HepG2 (cell line): ENCODE data around the gene CAMKMT. TPM values are rescaled to one million over a fixed set of nuclear protein-coding genes. Genes with fewer than 3 reads are reported as not detected.

ENCODE experiments used
- ATAC-seq: fragments of 200-7000 bp; cut with Tn5 transposase; 3 replicates; pipeline ENCODE4 v1.9.1; 2020; ENCODE audit warnings: mild to moderate bottlenecking, moderate library complexity
- BruUV-seq: library from RNA; stranded (reverse); fragments of 400-500 nt; replicated peaks from 2 replicates; lab custom pipeline; 2021; lab: Mats Ljungman, UMichigan
- CTCF ChIA-PET: fragments of 300-600 bp; formaldehyde crosslinking; extraction: SDS; loops from one replicate; lab custom pipeline; 2021; ENCODE audit warnings: low total read pairs, inconsistent platforms, low intra/inter-chr PET ratio; lab: Yijun Ruan, JAX
- POLR2A ChIA-PET: fragments of 350-600 bp; sonication (Branson Sonifier 250); formaldehyde crosslinking; loops from one replicate; lab custom pipeline; 2020; ENCODE audit warnings: antibody characterized with exemption, inconsistent platforms; lab: Yijun Ruan, JAX
- DNase-seq: peaks from one replicate; pipeline ENCODE4 v3.0.0-alpha.2; 2015; ENCODE audit warnings: low spot score
- FAIRE-seq: peaks from 3 replicates; lab custom pipeline; 2011; peaks lifted over from hg19 to GRCh38; lab: Jason Lieb, UNC
- H2AFZ ChIP-seq: one replicate; pipeline ENCODE4 v1.6.1; 2011; ENCODE audit warnings: low read length, inconsistent platforms
- H3K27ac ChIP-seq: fragments of 300-600 bp; 3 replicates; pipeline ENCODE4 v1.8.0; 2011; ENCODE audit warnings: mixed run types, mild to moderate bottlenecking, mixed read lengths, low read length, inconsistent platforms; ENCODE audit not compliant: insufficient read depth; ENCODE audit errors: extremely low read length
- H3K27me3 ChIP-seq, 2 experiments: fragments of 200-600 bp in 1 of 2; 2 replicates in 1 of 2; 3 replicates in 1 of 2; pipeline versions ENCODE4 v1.6.0 to v1.8.0; 2011; ENCODE audit warnings: low read length in 2 of 2, mild to moderate bottlenecking in 2 of 2, moderate library complexity in 2 of 2, inconsistent platforms in 1 of 2; ENCODE audit not compliant: insufficient read depth in 2 of 2, control insufficient read depth in 1 of 2
- H3K36me3 ChIP-seq, 2 experiments: fragments of 200-600 bp in 1 of 2; replicated peaks in 1 of 2; 2 replicates in 1 of 2; 3 replicates in 1 of 2; pipeline versions ENCODE4 v1.5.1 to v1.8.0; 2011; ENCODE audit warnings: low read length in 2 of 2, inconsistent platforms in 1 of 2; ENCODE audit not compliant: insufficient read depth in 2 of 2, control insufficient read depth in 1 of 2
- H3K4me1 ChIP-seq: 2 replicates; pipeline ENCODE4 v1.5.1; 2012; ENCODE audit warnings: low read length, inconsistent platforms; ENCODE audit not compliant: insufficient read depth
- H3K4me2 ChIP-seq: 2 replicates; pipeline ENCODE4 v1.6.0; 2011; ENCODE audit warnings: low read depth, low read length, inconsistent platforms
- H3K4me3 ChIP-seq, 3 experiments: fragments of 200-600 bp in 1 of 3; sonication (generic), shearing (Covaris generic) in 1 of 3; replicated peaks in 1 of 3; 2 replicates each; pipeline ENCODE4 v1.5.1; 2011 to 2016; ENCODE audit warnings: low read length in 3 of 3, inconsistent platforms in 2 of 3, low read depth in 2 of 3, mild to moderate bottlenecking in 2 of 3, control low read depth in 1 of 3, mixed read lengths in 1 of 3; ENCODE audit not compliant: insufficient read depth in 1 of 3
- H3K79me2 ChIP-seq: one replicate; pipeline ENCODE4 v1.6.1; 2011; ENCODE audit warnings: low read length, inconsistent platforms; ENCODE audit not compliant: insufficient read depth
- H3K9ac ChIP-seq: 2 replicates; pipeline ENCODE4 v1.6.0; 2011; ENCODE audit warnings: mild to moderate bottlenecking, low read depth, low read length, inconsistent platforms; ENCODE audit not compliant: insufficient read depth
- H3K9me3 ChIP-seq: 2 replicates; pipeline ENCODE4 v1.5.1; 2012; ENCODE audit warnings: mild to moderate bottlenecking, low read length
- H4K20me1 ChIP-seq: 2 replicates; pipeline ENCODE4 v1.6.0; 2011; ENCODE audit warnings: inconsistent platforms, mild to moderate bottlenecking, low read length, moderate library complexity; ENCODE audit not compliant: insufficient read depth
- E2F1 ChIP-seq: sonication (generic); formaldehyde crosslinking; IDR thresholded peaks from 2 replicates; pipeline ENCODE4 v1.5.0; 2020; ENCODE audit warnings: missing genetic modification reagents
- MIXL1 ChIP-seq: IDR thresholded peaks from 2 replicates; pipeline ENCODE4 v1.6.1; 2016
- MTA3 ChIP-seq: sonication (generic); formaldehyde crosslinking; IDR thresholded peaks from 2 replicates; pipeline ENCODE4 v1.4.0; 2020; ENCODE audit warnings: missing genetic modification reagents
- NCOA5 ChIP-seq: sonication (generic); formaldehyde crosslinking; IDR thresholded peaks from 2 replicates; pipeline ENCODE4 v1.4.0; 2020; ENCODE audit warnings: missing genetic modification reagents
- NR3C1 ChIP-seq: sonication (generic); formaldehyde crosslinking; IDR thresholded peaks from 2 replicates; pipeline ENCODE4 v1.4.0; 2020; ENCODE audit warnings: missing genetic modification reagents
- POGK ChIP-seq: sonication (generic); formaldehyde crosslinking; conservative IDR thresholded peaks from 2 replicates; pipeline ENCODE4 v1.8.0; 2022; ENCODE audit warnings: mild to moderate bottlenecking, moderate library complexity, missing genetic modification reagents
- RORA ChIP-seq: sonication (generic); formaldehyde crosslinking; IDR thresholded peaks from 2 replicates; pipeline ENCODE4 v1.5.0; 2020; ENCODE audit warnings: mild to moderate bottlenecking, missing genetic modification reagents, moderate library complexity
- ZBTB37 ChIP-seq: sonication (generic); formaldehyde crosslinking; IDR thresholded peaks from 2 replicates; pipeline ENCODE4 v1.4.0; 2020; ENCODE audit warnings: mild to moderate bottlenecking, missing genetic modification reagents
- ZBTB38 ChIP-seq: sonication (generic); formaldehyde crosslinking; IDR thresholded peaks from 2 replicates; pipeline ENCODE4 v1.5.1; 2020; ENCODE audit warnings: mild to moderate bottlenecking, missing genetic modification reagents
- ZNF335 ChIP-seq: sonication (generic); formaldehyde crosslinking; IDR thresholded peaks from 2 replicates; pipeline ENCODE4 v1.4.0; 2020; ENCODE audit warnings: missing genetic modification reagents
- ZNF407 ChIP-seq: sonication (generic); formaldehyde crosslinking; IDR thresholded peaks from one replicate; pipeline ENCODE4 v1.5.1; 2020; ENCODE audit warnings: mild to moderate bottlenecking, missing genetic modification reagents; ENCODE audit errors: not compliant biosample characterization
- ZNF484 ChIP-seq: sonication (generic); formaldehyde crosslinking; IDR thresholded peaks from 2 replicates; pipeline ENCODE4 v1.5.1; 2020; ENCODE audit warnings: mild to moderate bottlenecking, low read depth, missing genetic modification reagents, borderline replicate concordance
- ZNF589 ChIP-seq: sonication (generic); formaldehyde crosslinking; conservative IDR thresholded peaks from 2 replicates; pipeline ENCODE4 v1.8.0; 2022; ENCODE audit warnings: mild to moderate bottlenecking, moderate library complexity, missing genetic modification reagents
- WGBS: methylation state at CpG from one replicate; pipeline ENCODE4 v1.1.6; 2017; ENCODE audit warnings: low lambda C conversion rate; 5-methylcytosine and 5-hydroxymethylcytosine counted together
- in situ Hi-C: cut with HindIII; loops from 2 replicates; pipeline ENCODE4 v1.10.0; 2017; ENCODE audit warnings: low pct_unique_long_range_greater_than_20kb; ENCODE audit not compliant: extremely low pct_ligation_motif_present
- intact Hi-C: fragments of 100-400 bp; cut with micrococcal nuclease; formaldehyde crosslinking; loops from one replicate; pipeline ENCODE4 v1.10.0; 2022; ENCODE audit not compliant: unreplicated experiment
- polyA plus RNA-seq, 8 experiments: library from polyadenylated mRNA; depleted of rRNA in 3 of 8; stranded (reverse) in 7 of 8; unstranded in 1 of 8; fragments of >200 nt; fragmentation: Illumina TruSeq in 4 of 8; extraction: Trizol in 4 of 8; gene quantifications; 2 replicates each; pipeline versions ENCODE4 v1.2.1 to v1.2.3, GENCODE V29; 2011 to 2016; ENCODE audit warnings: low read depth in 4 of 8, missing spikeins in 1 of 8, mixed read lengths in 1 of 8; ENCODE audit not compliant: insufficient read depth in 1 of 8
- total RNA-seq, 5 experiments: library from RNA; depleted of rRNA; stranded (reverse); fragments of >200 nt; fragmentation: Illumina TruSeq; extraction: Trizol; gene quantifications; 2 replicates each; pipeline ENCODE4 v1.2.3, GENCODE V29; 2016; ENCODE audit warnings: low read depth in 1 of 5

Gene CAMKMT
- total and polyA plus RNA-seq, 2 of the 13 experiments (the other 11 are each of a cell fraction or from before 2014, with no cell fraction given), result 6.9 to 20.8 TPM

- intact Hi-C loops, result no loop called here
- Histone ChIP-seq H4K20me1 (no peaks in the 10 kb centered on the region), H3K36me3 (no peaks in the 10 kb centered on the region), H3K79me2 (no peaks in the 10 kb centered on the region), H3K27me3 (no peaks in the 10 kb centered on the region), H3K9me3 (no peaks in the 10 kb centered on the region), H3K27ac (no peak overlapping the region), H3K4me2 (no peak overlapping the region), H2AFZ (no peak overlapping the region), H3K9ac (no peak overlapping the region), H3K4me3 (no peak overlapping the region), H3K4me1 (no peaks in the 10 kb centered on the region)
- 95% methylated on average over 5 of the region's 5 CpGs for WGBS
- in situ Hi-C loops, result no loop called here
- FAIRE-seq (no peak), DNase-seq (no peak), ATAC-seq (no peak)
- POLR2A ChIA-PET, result no interaction called here
- CTCF ChIA-PET, result no interaction called here
- BruUV-seq, result no TSS peak
- TF ChIP-seq MTA3 (CRISPR knock-in tag), result no peak
- no peak for TF ChIP-seq MIXL1 (CRISPR knock-in tag)
- TF ChIP-seq NCOA5 (CRISPR knock-in tag), result no peak
- no peak for TF ChIP-seq ZNF589 (CRISPR knock-in tag)
- TF ChIP-seq ZNF407 (CRISPR knock-in tag), result no peak
- TF ChIP-seq ZBTB38, result no peak
- TF ChIP-seq ZNF484 (CRISPR knock-in tag), result no peak
- TF ChIP-seq ZBTB37 (CRISPR knock-in tag), result no peak
- TF ChIP-seq RORA (CRISPR knock-in tag), result no peak
- no peak for TF ChIP-seq POGK (CRISPR knock-in tag)
- TF ChIP-seq ZNF335 (CRISPR knock-in tag), result no peak
- no peak for TF ChIP-seq NR3C1 (CRISPR knock-in tag)
- TF ChIP-seq E2F1, result no peak
These were observed 343.6 kb downstream of the CAMKMT start for GRCh38 chr2:44705356-44705755.
